HepG2 (cell line): Measurements from ENCODE around the gene CNGA3. TPM values are rescaled to one million over a fixed set of nuclear protein-coding genes. Genes with fewer than 3 reads are reported as not detected.

Source experiments
- ASH2L ChIP-seq: fragments of 300-600, 200-600 bp; sonication (generic); IDR thresholded peaks from 2 replicates; pipeline ENCODE4 v1.7.0; 2017; ENCODE audit warnings: low read depth, mild to moderate bottlenecking, moderate library complexity, mixed read lengths, low read length; ENCODE audit not compliant: insufficient read length
- ATF7-NPFF ChIP-seq: sonication (generic); formaldehyde crosslinking; IDR thresholded peaks from 2 replicates; pipeline ENCODE4 v1.8.1; 2023; ENCODE audit warnings: mild to moderate bottlenecking, low read depth, missing genetic modification reagents, moderate library complexity
- GTF3A ChIP-seq: sonication (generic); formaldehyde crosslinking; conservative IDR thresholded peaks from 2 replicates; pipeline ENCODE4 v1.4.0; 2020; ENCODE audit warnings: mild to moderate bottlenecking, missing genetic modification reagents
- GZF1 ChIP-seq: sonication (generic); formaldehyde crosslinking; IDR thresholded peaks from 2 replicates; pipeline ENCODE4 v1.5.1; 2020; ENCODE audit warnings: mild to moderate bottlenecking, missing genetic modification reagents
- HNRNPK ChIP-seq: fragments of 200-400 bp; formaldehyde crosslinking; IDR thresholded peaks from 2 replicates; pipeline ENCODE4 v1.6.1; 2018; ENCODE audit warnings: low read length, low read depth, moderate library complexity, mild to moderate bottlenecking; ENCODE audit not compliant: poor library complexity, severe bottlenecking
- KAT7 ChIP-seq: IDR thresholded peaks from 2 replicates; pipeline ENCODE4 v1.6.1; 2018; ENCODE audit warnings: borderline replicate concordance, missing compliant biosample characterization
- KDM1A ChIP-seq: IDR thresholded peaks from 2 replicates; pipeline ENCODE4 v1.6.1; 2016; ENCODE audit warnings: missing compliant biosample characterization
- KDM5A ChIP-seq: fragments of 200-600 bp; sonication (generic); IDR thresholded peaks from 2 replicates; pipeline ENCODE4 v1.7.0; 2018; ENCODE audit warnings: antibody characterized with exemption, mild to moderate bottlenecking, low read length, borderline replicate concordance
- MED1 ChIP-seq: sonication (generic); formaldehyde crosslinking; IDR thresholded peaks from 2 replicates; pipeline ENCODE4 v1.4.0; 2020; ENCODE audit warnings: missing genetic modification reagents
- MXI1 ChIP-seq: IDR thresholded peaks from 3 replicates; pipeline ENCODE4 v1.6.1; 2012; ENCODE audit warnings: low read depth, low read length, inconsistent platforms, borderline replicate concordance
- NCOA1 ChIP-seq: sonication (generic); formaldehyde crosslinking; IDR thresholded peaks from 2 replicates; pipeline ENCODE4 v1.9.0; 2021; ENCODE audit warnings: missing genetic modification reagents
- PHF21A ChIP-seq: sonication (generic); formaldehyde crosslinking; IDR thresholded peaks from 2 replicates; pipeline ENCODE4 v1.5.0; 2020; ENCODE audit warnings: mild to moderate bottlenecking, missing genetic modification reagents
- SRY ChIP-seq: sonication (generic); formaldehyde crosslinking; IDR thresholded peaks from 2 replicates; pipeline ENCODE4 v1.8.0; 2022; ENCODE audit warnings: mild to moderate bottlenecking, missing genetic modification reagents
- ZBTB10 ChIP-seq: sonication (generic); formaldehyde crosslinking; IDR thresholded peaks from 2 replicates; pipeline ENCODE4 v1.4.0; 2020; ENCODE audit warnings: missing genetic modification reagents, borderline replicate concordance
- ZFP90 ChIP-seq: sonication (generic); formaldehyde crosslinking; IDR thresholded peaks from 2 replicates; pipeline ENCODE4 v1.8.0; 2022; ENCODE audit warnings: missing genetic modification reagents, mild to moderate bottlenecking, inconsistent platforms, borderline replicate concordance
- ZIK1 ChIP-seq: sonication (generic); formaldehyde crosslinking; IDR thresholded peaks from 2 replicates; pipeline ENCODE4 v1.5.0; 2020; ENCODE audit warnings: mild to moderate bottlenecking, low read depth, missing genetic modification reagents, borderline replicate concordance
- ZMAT3 ChIP-seq: sonication (generic); formaldehyde crosslinking; conservative IDR thresholded peaks from 2 replicates; pipeline ENCODE4 v1.7.0; 2021; ENCODE audit warnings: missing genetic modification reagents
- ZNF329 ChIP-seq: sonication (generic); formaldehyde crosslinking; IDR thresholded peaks from 2 replicates; pipeline ENCODE4 v1.9.0; 2021; ENCODE audit warnings: low read depth, mild to moderate bottlenecking, missing genetic modification reagents
- ZNF414 ChIP-seq: sonication (generic); formaldehyde crosslinking; IDR thresholded peaks from 2 replicates; pipeline ENCODE4 v1.5.0; 2020; ENCODE audit warnings: missing genetic modification reagents
- ZNF512 ChIP-seq: sonication (generic); formaldehyde crosslinking; IDR thresholded peaks from 2 replicates; pipeline ENCODE4 v1.4.0; 2020; ENCODE audit warnings: mild to moderate bottlenecking, missing genetic modification reagents
- ZNF879 ChIP-seq: sonication (generic); formaldehyde crosslinking; IDR thresholded peaks from 2 replicates; pipeline ENCODE4 v1.8.1; 2023; ENCODE audit warnings: missing genetic modification reagents
- polyA plus RNA-seq, 8 experiments: library from polyadenylated mRNA; depleted of rRNA in 3 of 8; stranded (reverse) in 7 of 8; unstranded in 1 of 8; fragments of >200 nt; fragmentation: Illumina TruSeq in 4 of 8; extraction: Trizol in 4 of 8; gene quantifications; 2 replicates each; pipeline versions ENCODE4 v1.2.1 to v1.2.3, GENCODE V29; 2011 to 2016; ENCODE audit warnings: low read depth in 4 of 8, missing spikeins in 1 of 8, mixed read lengths in 1 of 8; ENCODE audit not compliant: insufficient read depth in 1 of 8
- total RNA-seq, 5 experiments: library from RNA; depleted of rRNA; stranded (reverse); fragments of >200 nt; fragmentation: Illumina TruSeq; extraction: Trizol; gene quantifications; 2 replicates each; pipeline ENCODE4 v1.2.3, GENCODE V29; 2016; ENCODE audit warnings: low read depth in 1 of 5
- TF ChIP-seq, protein P1 (sequence below): sonication (generic); formaldehyde crosslinking; IDR thresholded peaks from 2 replicates; pipeline ENCODE4 v1.9.0; 2022; ENCODE audit warnings: low read depth, missing genetic modification reagents
- TF ChIP-seq, protein P2 (sequence below): sonication (generic); formaldehyde crosslinking; IDR thresholded peaks from 2 replicates; pipeline ENCODE4 v1.4.0; 2020; ENCODE audit warnings: mild to moderate bottlenecking, missing genetic modification reagents

CNGA3 gene
- total and polyA plus RNA-seq, 2 of the 13 experiments (the other 11 are each of a cell fraction or from before 2014, with no cell fraction given) = not detected

DNA sequence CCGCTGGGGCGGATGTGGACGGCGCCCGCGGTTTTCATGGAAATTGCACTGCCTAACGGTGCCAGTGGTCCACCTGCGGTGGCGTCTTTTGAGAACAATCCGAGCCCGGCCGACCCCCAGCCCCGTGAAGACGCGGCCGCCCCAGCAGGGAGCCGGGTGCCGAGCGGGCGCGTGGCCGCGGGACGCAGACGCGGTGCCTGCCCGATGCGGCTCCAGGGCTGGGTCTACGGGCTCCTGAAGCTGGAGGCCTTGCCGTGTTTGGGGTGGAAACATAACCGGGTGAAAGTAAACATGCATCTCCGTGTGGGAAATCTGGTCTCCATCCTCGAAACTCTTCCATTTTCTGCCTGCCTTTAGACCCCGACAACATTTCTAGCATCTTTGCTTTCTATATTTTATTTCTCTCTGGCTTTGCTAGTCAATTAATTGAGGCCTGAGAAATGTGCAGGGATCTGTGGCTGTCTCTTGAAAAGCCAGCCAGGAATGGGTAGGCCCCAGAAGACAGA lies 99.0 kb downstream of the CNGA3 start (continued):
- TF ChIP-seq ZNF329 (no peak), SRY (CRISPR knock-in tag) (0 out of 2 replicates have a peak, but pooled peaks have one; percentile 9), ZNF512 (CRISPR knock-in tag) (no peak), ZIK1 (CRISPR knock-in tag) (no peak), MXI1 (no peak), ZBTB10 (CRISPR knock-in tag) (no peak), MED1 (CRISPR knock-in tag) (0 out of 2 replicates have a peak, but pooled peaks have one; percentile 26), ASH2L (peak; percentile 67), KDM1A (no peak), ZNF414 (CRISPR knock-in tag) (no peak), ZMAT3 (CRISPR knock-in tag) (0 out of 2 replicates have a peak, but pooled peaks have one; percentile 21), ZFP90 (CRISPR knock-in tag) (no peak), NCOA1 (CRISPR knock-in tag) (no peak), GTF3A (CRISPR knock-in tag) (no peak), KAT7 (no peak), ZNF879 (CRISPR knock-in tag) (no peak), KDM5A (no peak), PHF21A (CRISPR knock-in tag) (no peak; the same call in 1 of the 2 replicates), GZF1 (CRISPR knock-in tag) (0 out of 2 replicates have a peak, but pooled peaks have one; percentile 19), HNRNPK (peak; percentile 17), ATF7-NPFF (CRISPR knock-in tag) (no peak; the same call in 1 of the 2 replicates)
- TF ChIP-seq, protein P1, sequence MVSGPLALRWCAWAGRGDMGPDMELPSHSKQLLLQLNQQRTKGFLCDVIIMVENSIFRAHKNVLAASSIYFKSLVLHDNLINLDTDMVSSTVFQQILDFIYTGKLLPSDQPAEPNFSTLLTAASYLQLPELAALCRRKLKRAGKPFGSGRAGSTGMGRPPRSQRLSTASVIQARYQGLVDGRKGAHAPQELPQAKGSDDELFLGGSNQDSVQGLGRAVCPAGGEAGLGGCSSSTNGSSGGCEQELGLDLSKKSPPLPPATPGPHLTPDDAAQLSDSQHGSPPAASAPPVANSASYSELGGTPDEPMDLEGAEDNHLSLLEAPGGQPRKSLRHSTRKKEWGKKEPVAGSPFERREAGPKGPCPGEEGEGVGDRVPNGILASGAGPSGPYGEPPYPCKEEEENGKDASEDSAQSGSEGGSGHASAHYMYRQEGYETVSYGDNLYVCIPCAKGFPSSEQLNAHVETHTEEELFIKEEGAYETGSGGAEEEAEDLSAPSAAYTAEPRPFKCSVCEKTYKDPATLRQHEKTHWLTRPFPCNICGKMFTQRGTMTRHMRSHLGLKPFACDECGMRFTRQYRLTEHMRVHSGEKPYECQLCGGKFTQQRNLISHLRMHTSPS (CRISPR knock-in tag) = no peak
- TF ChIP-seq, protein P2, sequence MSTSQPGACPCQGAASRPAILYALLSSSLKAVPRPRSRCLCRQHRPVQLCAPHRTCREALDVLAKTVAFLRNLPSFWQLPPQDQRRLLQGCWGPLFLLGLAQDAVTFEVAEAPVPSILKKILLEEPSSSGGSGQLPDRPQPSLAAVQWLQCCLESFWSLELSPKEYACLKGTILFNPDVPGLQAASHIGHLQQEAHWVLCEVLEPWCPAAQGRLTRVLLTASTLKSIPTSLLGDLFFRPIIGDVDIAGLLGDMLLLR (CRISPR knock-in tag) = no peak
